Mesenchymal stem cell (in vitro differentiated cells and primary cell): ENCODE measurements around the gene RPRML.
"Not testable (repeated sequence)": the region's sequence is repeated elsewhere in the genome, so short reads cannot be mapped to it uniquely, and the experiment has no call there.

ENCODE experiments used
- DNase-seq: peaks from one replicate; pipeline ENCODE4 v3.0.0-alpha.2; 2013
- H2AFZ ChIP-seq: one replicate; pipeline ENCODE4 v1.6.1; 2013; ENCODE audit warnings: low read depth, mild to moderate bottlenecking, control low read depth, inconsistent platforms, low read length, moderate library complexity
- H2AK5ac ChIP-seq: 2 replicates; pipeline ENCODE4 v1.6.1; 2013; ENCODE audit warnings: low read length, moderate library complexity, mild to moderate bottlenecking, inconsistent platforms; ENCODE audit not compliant: severe bottlenecking
- H2BK120ac ChIP-seq: one replicate; pipeline ENCODE4 v1.6.1; 2013; ENCODE audit warnings: low read depth, mild to moderate bottlenecking, inconsistent platforms, low read length, moderate library complexity
- H2BK12ac ChIP-seq, 2 experiments: one replicate each; pipeline ENCODE4 v1.6.1; 2013; ENCODE audit warnings: inconsistent platforms in 2 of 2, low read length in 2 of 2, mild to moderate bottlenecking in 2 of 2, moderate library complexity in 2 of 2, control low read depth in 1 of 2
- H2BK15ac ChIP-seq: one replicate; pipeline ENCODE4 v1.6.1; 2013; ENCODE audit warnings: mild to moderate bottlenecking, low read depth, inconsistent platforms; ENCODE audit not compliant: poor library complexity, severe bottlenecking
- H2BK5ac ChIP-seq: 2 replicates; pipeline ENCODE4 v1.6.1; 2013; ENCODE audit warnings: low read depth, mild to moderate bottlenecking, low read length, control low read depth, inconsistent platforms; ENCODE audit not compliant: poor library complexity, severe bottlenecking
- H3K14ac ChIP-seq, 2 experiments: one replicate each; pipeline ENCODE4 v1.6.1; 2013; ENCODE audit warnings: inconsistent platforms in 2 of 2, low read length in 2 of 2, control low read depth in 1 of 2, mild to moderate bottlenecking in 1 of 2, moderate library complexity in 1 of 2
- H3K18ac ChIP-seq, 2 experiments: one replicate each; pipeline ENCODE4 v1.6.1; 2013; ENCODE audit warnings: inconsistent platforms in 2 of 2, low read length in 2 of 2, control low read depth in 1 of 2, low read depth in 1 of 2, mild to moderate bottlenecking in 1 of 2
- H3K23ac ChIP-seq, 2 experiments: one replicate each; pipeline ENCODE4 v1.6.1; 2013; ENCODE audit warnings: inconsistent platforms in 2 of 2, low read length in 2 of 2, mild to moderate bottlenecking in 2 of 2, moderate library complexity in 2 of 2, control low read depth in 1 of 2
- H3K27ac ChIP-seq: 2 replicates; pipeline ENCODE4 v1.5.1; 2013; ENCODE audit warnings: mild to moderate bottlenecking, moderate library complexity, low read length, control low read depth, inconsistent platforms; ENCODE audit not compliant: poor library complexity, severe bottlenecking
- H3K27me3 ChIP-seq, 2 experiments: 2 replicates each; pipeline versions ENCODE4 v1.6.1 to v1.7.0; 2013; ENCODE audit warnings: low read length in 2 of 2, mild to moderate bottlenecking in 2 of 2, moderate library complexity in 2 of 2, control low read depth in 1 of 2, inconsistent platforms in 1 of 2; ENCODE audit not compliant: control insufficient read depth in 1 of 2, insufficient read depth in 1 of 2
- H3K36me3 ChIP-seq, 2 experiments: 2 replicates each; pipeline versions ENCODE4 v1.6.1 to v1.7.0; 2013; ENCODE audit warnings: low read length in 2 of 2, control low read depth in 1 of 2, inconsistent platforms in 1 of 2, low read depth in 1 of 2, mild to moderate bottlenecking in 1 of 2; ENCODE audit not compliant: insufficient read depth in 2 of 2, control insufficient read depth in 1 of 2
- H3K4ac ChIP-seq, 2 experiments: one replicate each; pipeline ENCODE4 v1.6.1; 2013; ENCODE audit warnings: inconsistent platforms in 2 of 2, low read length in 2 of 2, mild to moderate bottlenecking in 2 of 2, moderate library complexity in 2 of 2, control low read depth in 1 of 2, low read depth in 1 of 2
- H3K4me1 ChIP-seq: 2 replicates; pipeline ENCODE4 v1.6.1; 2013; ENCODE audit warnings: low read depth, low read length, control low read depth; ENCODE audit not compliant: control insufficient read depth, insufficient read depth
- H3K4me2 ChIP-seq: 2 replicates; pipeline ENCODE4 v1.6.1; 2013; ENCODE audit warnings: low read length, mild to moderate bottlenecking, inconsistent platforms; ENCODE audit not compliant: poor library complexity, severe bottlenecking
- H3K4me3 ChIP-seq, 2 experiments: 2 replicates each; pipeline versions ENCODE4 v1.5.1 to v1.7.0; 2013; ENCODE audit warnings: low read length in 2 of 2, mild to moderate bottlenecking in 2 of 2, control low read depth in 1 of 2, low read depth in 1 of 2; ENCODE audit not compliant: insufficient read depth in 1 of 2
- H3K79me1 ChIP-seq: replicated peaks from 2 replicates; pipeline ENCODE4 v1.6.1; 2013; ENCODE audit warnings: mild to moderate bottlenecking, control low read depth, low read length, inconsistent platforms; ENCODE audit not compliant: poor library complexity, severe bottlenecking
- H3K9ac ChIP-seq: 2 replicates; pipeline ENCODE4 v1.7.0; 2013; ENCODE audit warnings: mild to moderate bottlenecking, low read length, moderate library complexity
- H3K9me3 ChIP-seq: 2 replicates; pipeline ENCODE4 v1.7.0; 2013; ENCODE audit warnings: mild to moderate bottlenecking, low read length; ENCODE audit not compliant: control insufficient read depth
- H4K8ac ChIP-seq: one replicate; pipeline ENCODE4 v1.6.1; 2013; ENCODE audit warnings: inconsistent platforms, mild to moderate bottlenecking, low read length, moderate library complexity
- H4K91ac ChIP-seq: one replicate; pipeline ENCODE4 v1.6.1; 2013; ENCODE audit warnings: mild to moderate bottlenecking, low read length, inconsistent platforms
- WGBS: methylation state at CpG from one replicate; pipeline ENCODE4 v1.1.7; 2013; ENCODE audit warnings: mixed read lengths; 5-methylcytosine and 5-hydroxymethylcytosine counted together

Gene RPRML

GRCh38 chr17:46953191-46953590 is 25.9 kb downstream of the RPRML start:
- not testable (repeated sequence) for H4K91ac ChIP-seq, H3K27ac ChIP-seq, H3K14ac ChIP-seq, H3K9me3 ChIP-seq, H3K23ac ChIP-seq, H2AK5ac ChIP-seq, H4K8ac ChIP-seq, DNase-seq, H3K4ac ChIP-seq, H3K4me3 ChIP-seq, H2BK5ac ChIP-seq, H2AFZ ChIP-seq, H3K4me2 ChIP-seq, H2BK12ac ChIP-seq, H3K4me1 ChIP-seq, H3K18ac ChIP-seq, H3K79me1 ChIP-seq, H2BK120ac ChIP-seq, H2BK15ac ChIP-seq, H3K9ac ChIP-seq, H3K36me3 ChIP-seq
- peaks cover 48 to 58% of the 10 kb centered on the region in 2 experiments for H3K27me3 ChIP-seq
- whole genome bisulfite sequencing: 100% methylated on average over 2 of the region's 4 CpGs

DNA sequence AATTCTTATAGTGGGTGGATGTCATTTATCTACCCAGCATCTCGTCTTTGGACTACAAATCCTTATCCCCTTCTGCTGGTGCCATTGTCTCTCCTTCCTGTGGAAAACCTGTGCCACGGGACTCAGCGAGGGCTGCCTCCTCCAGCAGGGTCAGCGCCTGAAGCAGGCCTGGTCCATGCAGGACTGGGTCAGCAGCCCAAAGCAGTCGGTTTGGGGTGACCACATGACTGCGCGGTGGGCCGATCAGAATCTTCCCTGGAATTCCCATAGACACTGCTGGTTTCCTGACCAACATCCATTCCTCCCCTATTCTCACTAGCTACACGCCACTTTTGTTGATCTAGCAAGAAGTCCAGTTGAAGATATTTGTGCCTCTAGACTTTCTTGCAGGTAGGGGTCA is 26.9 kb downstream of the RPRML start:
- no peaks in the 10 kb centered on the region for H3K9me3 ChIP-seq
- no peak overlapping the region for H3K4ac ChIP-seq
- H3K27me3 ChIP-seq: peaks cover 47 to 59% of the 10 kb centered on the region in 2 experiments
- H4K8ac ChIP-seq: peak overlapping the region; percentile 24
- H2BK120ac ChIP-seq: no peak overlapping the region
- no peaks in the 10 kb centered on the region for H3K36me3 ChIP-seq
- H3K27ac ChIP-seq: no peak overlapping the region
- no peaks in the 10 kb centered on the region for H3K79me1 ChIP-seq
- no peak overlapping the region for H2AFZ ChIP-seq
- no peak overlapping the region for H3K23ac ChIP-seq
- no peak overlapping the region for H2BK5ac ChIP-seq
- H2BK12ac ChIP-seq: no peak overlapping the region
- no peak overlapping the region for H3K4me2 ChIP-seq
- no peak overlapping the region for H3K18ac ChIP-seq
- H4K91ac ChIP-seq: no peak overlapping the region
- H3K14ac ChIP-seq: no peak overlapping the region
- no peak overlapping the region for H3K9ac ChIP-seq
- H3K4me3 ChIP-seq: no peak overlapping the region
- H2BK15ac ChIP-seq: no peak overlapping the region
- DNase-seq: no peak
- 94% methylated on average over 9 of the region's 9 CpGs for WGBS
- H3K4me1 ChIP-seq: no peaks in the 10 kb centered on the region
- H2AK5ac ChIP-seq: no peak overlapping the region

GRCh38 chr17:46951706-46952105 is 27.3 kb downstream of the RPRML start:
- Histone ChIP-seq H3K79me1 (no peaks in the 10 kb centered on the region), H3K18ac (no peak overlapping the region), H2BK5ac (no peak overlapping the region), H2BK12ac (no peak overlapping the region), H3K4me1 (no peaks in the 10 kb centered on the region), H3K9ac (no peak overlapping the region), H4K8ac (no peak overlapping the region), H2BK120ac (no peak overlapping the region), H3K23ac (no peak overlapping the region), H3K36me3 (no peaks in the 10 kb centered on the region), H2AK5ac (no peak overlapping the region), H4K91ac (no peak overlapping the region), H3K4me3 (no peak overlapping the region), H3K4me2 (no peak overlapping the region), H2BK15ac (peak overlapping the region; percentile 78), H2AFZ (no peak overlapping the region), H3K14ac (no peak overlapping the region), H3K9me3 (no peaks in the 10 kb centered on the region), H3K4ac (no peak overlapping the region), H3K27me3 (peaks cover 51 to 61% of the 10 kb centered on the region in 2 experiments), H3K27ac (no peak overlapping the region)
- 73% methylated on average over 4 of the region's 5 CpGs for WGBS
- no peak for DNase-seq

- Histone ChIP-seq H2BK12ac (no peak overlapping the region), H3K27ac (no peak overlapping the region), H3K9me3 (no peaks in the 10 kb centered on the region), H3K4me3 (no peak overlapping the region), H3K9ac (no peak overlapping the region), H2AK5ac (no peak overlapping the region), H3K79me1 (no peaks in the 10 kb centered on the region), H3K14ac (no peak overlapping the region), H4K91ac (no peak overlapping the region), H3K4ac (no peak overlapping the region), H2BK5ac (no peak overlapping the region), H3K23ac (no peak overlapping the region), H3K18ac (no peak overlapping the region), H3K4me1 (no peaks in the 10 kb centered on the region), H3K27me3 (peaks cover 53 to 60% of the 10 kb centered on the region in 2 experiments), H2BK120ac (no peak overlapping the region), H4K8ac (no peak overlapping the region), H3K36me3 (no peaks in the 10 kb centered on the region), H3K4me2 (no peak overlapping the region), H2AFZ (no peak overlapping the region), H2BK15ac (no peak overlapping the region)
- WGBS: 65% methylated on average over 16 of the region's 16 CpGs
- no peak for DNase-seq
Measured at GRCh38 chr17:46950997-46951621, 27.9 kb downstream of the RPRML start.
